T1000 (cell line): ENCODE data around the gene COBLL1.
"Not testable (repeated sequence)": the region's sequence is repeated elsewhere in the genome, so short reads cannot be mapped to it uniquely, and the experiment has no call there.

Experiments used
- DNase-seq: peaks from one replicate; lab custom pipeline; 2025; ENCODE audit warnings: mixed read lengths; lab: John Stamatoyannopoulos, UW

COBLL1 gene

DNA sequence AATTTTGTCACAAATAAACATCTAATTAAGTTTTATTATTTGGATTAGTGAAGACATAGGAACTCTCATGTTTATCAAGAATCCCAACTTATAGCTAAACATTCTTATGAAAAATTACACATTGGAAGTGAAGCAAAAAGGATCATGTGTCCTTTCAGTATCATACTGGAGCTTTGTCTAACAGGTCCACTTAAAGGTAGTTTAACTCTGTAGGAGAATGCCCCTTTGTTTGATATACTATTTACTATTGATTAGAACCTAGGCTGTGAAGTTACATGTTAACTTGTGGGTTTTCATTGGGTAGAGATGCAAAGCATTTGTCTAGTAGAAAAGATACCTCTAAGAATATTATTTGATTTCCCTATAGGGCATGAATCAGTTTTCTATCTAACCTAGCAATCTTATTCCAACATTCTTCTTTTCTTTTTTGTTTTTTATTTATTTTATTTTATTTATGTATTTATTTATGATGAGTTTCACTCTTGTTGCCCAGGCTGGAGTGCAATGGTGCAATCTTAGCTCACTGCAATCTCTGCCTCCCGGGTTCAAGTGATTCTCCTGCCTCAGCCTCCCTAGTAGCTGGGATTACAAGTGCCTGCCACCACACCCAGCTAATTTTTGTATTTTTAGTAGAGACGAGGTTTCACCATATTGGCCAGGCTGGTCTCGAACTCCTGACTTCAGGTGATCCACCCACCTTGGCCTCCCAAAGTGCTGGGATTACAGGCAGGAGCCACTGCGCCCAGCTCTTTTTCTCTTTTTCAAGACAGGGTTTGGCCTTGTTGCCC lies 18.5 kb upstream of the COBLL1 start:
- DNase-seq = not testable (repeated sequence)

DNA sequence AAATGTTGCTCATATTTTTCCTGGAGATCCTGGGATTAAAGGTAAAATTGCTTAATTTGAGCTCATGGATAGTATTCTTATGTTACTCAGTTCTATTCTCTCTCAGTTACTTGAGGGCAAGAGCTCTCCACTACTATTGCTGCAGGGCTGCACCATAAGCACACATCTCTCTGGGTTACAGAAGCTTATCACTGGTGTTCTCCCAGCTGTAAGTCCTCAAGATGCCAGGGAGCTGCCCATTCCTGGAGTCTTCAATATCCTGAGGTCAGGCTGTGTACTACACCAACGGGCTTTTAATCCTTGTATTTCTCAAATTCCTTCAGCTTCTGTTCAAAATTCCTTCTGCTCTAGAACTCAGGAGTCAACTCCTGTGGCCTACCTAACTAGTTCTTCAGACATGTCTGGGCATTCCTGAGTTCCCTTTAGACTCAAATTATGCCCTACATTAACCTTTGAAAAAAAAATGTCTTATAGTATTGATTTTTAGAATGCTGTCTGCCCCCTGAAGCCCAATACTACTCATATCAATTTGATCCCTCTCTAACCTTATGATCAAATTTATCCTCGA lies 17.7 kb upstream of the COBLL1 start:
- no peak for DNase-seq

DNA sequence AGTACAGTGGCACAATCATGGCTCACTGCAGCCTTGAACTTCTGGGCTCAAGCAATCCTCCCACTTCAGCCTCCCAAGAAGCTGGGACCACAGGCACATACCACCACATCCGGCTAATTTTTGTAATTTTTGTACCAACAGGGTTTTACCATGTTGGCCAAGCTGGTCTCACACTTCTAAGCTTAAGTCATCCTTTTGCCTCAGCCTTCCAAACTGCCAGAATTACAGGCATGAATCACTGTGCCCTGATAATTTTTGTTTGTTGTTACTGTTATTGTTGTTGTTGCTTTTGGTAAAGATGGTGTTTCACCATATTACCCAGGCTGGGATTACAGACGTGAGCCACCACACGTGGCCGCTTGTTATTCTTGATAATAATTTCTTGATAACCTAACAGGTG lies 10.5 kb upstream of the COBLL1 start:
- DNase-seq = no peak

DNA sequence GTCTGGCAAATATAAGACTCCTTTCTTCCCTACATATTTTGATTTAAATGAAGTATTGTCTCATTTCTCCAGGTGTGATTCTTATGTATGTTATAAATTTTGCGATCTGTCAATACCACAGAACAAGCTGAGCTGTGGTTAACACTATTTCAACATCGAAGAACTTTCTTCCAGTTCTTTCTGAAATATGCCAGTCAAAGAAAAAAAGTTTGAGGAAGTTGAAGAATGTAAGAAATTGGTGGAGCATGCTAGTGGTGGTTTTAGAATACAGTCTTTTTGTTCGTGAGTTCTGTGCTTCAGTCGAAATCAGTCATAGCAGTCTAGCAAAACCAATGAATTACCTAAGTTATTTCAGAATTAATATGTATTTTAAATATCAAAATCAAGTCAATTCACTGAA lies 8.6 kb upstream of the COBLL1 start:
- no peak for DNase-seq

DNA sequence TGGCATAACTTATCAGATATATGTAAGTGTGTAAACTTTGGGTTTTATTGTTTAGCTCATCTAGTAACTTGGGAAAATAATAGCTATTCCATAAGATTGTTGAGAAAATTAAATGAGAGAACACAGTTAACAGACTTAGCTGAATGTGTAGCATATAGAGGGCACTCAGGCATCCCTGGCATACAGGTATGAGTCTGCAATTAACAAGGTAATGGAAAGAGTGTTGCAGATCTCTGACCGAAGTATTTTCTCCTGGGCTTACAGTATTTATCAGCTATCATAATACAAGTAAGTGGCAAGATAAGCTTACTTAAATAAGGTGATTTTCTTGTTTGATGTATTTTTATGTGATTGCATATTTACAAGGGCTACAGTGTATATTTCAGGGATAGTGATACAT lies 7.9 kb upstream of the COBLL1 start:
- DNase-seq = no peak

DNA sequence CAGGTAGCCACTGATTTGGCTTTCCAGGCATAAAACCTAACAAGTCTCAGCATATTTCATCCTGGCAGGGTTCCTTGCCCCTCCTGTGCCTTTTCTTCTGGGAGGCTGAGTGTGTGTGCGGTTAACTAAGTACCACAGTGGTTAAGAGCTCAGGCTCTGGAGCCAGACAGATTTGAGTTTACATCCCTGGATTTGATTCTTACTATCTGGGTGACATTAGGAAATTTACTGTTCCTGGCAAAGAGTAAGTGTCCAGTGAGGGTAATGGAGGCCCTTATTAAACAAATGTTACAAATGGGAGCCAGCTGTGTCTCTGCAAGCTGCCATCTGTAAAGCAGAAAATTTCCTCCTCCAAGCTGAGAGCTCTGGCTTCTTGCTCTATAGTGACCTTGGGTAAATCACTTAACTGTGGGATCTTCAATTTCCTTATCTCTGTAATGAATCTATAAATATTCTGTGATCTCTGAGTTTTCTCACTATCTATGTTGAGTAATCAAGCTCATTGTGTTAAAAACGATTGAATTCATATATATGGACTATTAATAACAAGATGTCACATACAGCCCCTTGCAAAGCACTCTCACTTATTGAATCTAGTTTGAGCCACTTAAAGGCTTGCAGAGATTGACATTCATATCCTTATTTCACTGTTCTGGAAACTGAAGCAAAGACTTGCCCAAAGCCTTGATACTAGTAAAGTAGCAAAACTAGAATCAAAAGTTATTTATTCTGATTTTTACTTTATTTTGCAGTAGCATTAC lies 6.5 kb upstream of the COBLL1 start:
- DNase-seq = no peak

DNA sequence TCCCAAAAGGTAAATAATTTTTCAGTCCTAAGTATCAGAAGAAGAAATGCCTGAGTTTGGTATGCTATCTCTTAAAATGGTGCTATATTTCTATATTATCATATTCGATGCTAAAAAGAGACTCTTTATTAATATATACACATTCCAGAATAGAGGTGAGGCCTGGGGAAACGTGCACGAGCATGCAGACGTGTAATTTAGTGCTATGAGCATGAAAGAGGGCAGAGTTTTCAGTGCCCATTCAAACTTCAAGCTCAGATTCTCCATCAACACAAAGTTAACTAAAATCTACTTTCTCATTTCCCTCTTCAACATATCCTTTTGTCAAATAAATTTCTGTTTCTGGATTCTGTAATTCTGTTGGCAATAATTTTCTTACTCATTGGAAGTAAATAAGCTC lies 5.7 kb upstream of the COBLL1 start:
- DNase-seq = no peak

DNA sequence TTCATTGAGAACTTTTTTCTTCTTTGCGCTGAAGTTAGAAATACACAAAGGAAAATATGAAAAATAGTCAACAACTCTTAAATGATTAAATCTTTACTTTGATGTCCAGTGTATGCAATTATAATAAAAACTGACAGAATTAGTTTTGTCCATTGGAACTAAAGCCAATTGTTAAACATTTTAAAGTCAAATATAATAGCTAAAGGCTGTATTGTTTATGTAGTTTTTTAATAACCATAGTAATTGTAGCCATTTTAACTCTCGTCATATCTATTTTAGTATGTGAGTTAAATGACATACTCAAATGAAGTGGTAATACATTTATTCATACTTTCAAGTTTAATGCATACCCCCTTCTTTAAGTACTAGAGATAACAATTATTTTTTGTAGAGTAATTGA lies 4.7 kb upstream of the COBLL1 start:
- no peak for DNase-seq

DNA sequence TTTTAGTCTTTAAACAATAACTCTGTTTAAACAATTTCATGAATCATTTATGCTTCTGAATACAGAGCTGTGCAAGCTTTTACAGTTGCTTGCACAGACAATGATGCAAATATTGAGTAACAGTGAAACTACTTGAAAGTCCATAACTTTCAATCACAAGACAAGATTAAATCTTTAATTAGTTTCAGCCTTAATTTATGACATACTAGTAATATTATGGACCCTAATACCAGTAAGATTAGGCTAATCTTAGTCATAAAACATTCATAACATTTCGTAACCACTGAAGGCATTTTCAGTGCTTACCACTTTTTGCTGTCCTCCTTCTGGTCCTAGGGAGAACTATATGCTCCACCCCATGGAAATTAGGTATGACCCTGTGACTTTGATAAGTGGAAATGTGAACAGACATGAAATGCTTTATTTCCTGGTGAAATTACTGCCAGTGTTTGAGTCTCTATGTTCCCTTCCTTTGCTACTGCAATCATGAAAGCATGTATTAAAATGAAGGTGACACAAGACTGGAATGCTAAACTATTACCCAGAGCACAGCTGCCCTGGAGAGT lies 1.8 kb upstream of the COBLL1 start:
- DNase-seq = no peak

DNA sequence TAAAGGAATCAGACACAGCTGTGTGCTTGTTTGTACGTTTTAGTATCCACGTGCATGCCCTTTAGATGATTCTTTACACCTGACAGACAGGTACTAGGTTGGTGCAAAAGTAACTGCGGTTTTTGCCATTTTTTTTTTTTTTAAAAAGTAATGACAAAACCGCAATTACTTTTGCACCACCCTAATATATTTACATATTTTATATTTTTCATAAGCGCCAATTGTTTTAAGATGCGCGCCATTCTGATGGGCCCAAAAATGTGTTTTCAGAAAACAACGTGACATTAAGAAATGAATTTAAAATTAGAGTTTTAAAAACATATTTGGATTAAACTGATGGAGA lies 972 bp upstream of the COBLL1 start:
- DNase-seq = no peak

DNA sequence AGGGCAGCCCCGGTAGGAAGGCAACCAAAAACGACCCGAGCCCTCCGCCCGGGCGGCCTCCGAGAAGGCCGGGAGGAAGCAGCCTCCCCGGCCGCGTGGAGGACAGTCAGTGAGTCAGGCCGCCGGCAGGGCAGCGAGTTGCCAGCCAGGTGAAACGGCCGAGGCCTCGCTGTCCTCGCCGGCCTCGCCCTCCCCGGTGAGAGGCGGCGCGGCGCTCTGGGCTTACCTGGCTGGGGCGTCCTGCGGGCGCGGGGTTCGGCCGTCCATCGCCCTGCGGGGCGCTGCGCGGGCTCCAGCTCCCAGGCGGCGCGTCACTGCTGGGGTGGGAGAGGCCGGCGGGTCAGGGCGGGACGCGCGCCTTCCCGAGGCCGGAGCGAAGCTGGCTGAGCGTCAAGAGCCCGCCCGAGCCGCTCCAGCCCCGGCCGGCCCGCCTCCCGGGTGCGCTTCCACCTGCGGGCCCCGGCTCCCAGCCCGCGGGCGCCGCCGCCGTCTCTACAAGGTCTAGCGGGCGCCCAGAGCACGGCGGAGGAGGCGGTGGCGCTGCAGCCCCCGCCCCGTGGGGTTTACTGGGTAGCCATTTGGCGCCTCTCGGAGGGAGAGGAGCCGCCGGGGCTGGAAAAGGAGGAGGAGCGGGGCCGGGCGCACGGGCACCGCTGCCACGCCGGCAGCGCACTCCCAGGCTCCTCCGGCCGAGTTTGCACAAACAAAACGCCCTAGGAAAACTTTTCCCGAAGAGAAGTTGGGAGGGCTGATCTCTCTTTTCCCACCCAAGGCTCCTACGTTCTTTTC lies 499 bp downstream of the COBLL1 start:
- peak; percentile 31 for DNase-seq

DNA sequence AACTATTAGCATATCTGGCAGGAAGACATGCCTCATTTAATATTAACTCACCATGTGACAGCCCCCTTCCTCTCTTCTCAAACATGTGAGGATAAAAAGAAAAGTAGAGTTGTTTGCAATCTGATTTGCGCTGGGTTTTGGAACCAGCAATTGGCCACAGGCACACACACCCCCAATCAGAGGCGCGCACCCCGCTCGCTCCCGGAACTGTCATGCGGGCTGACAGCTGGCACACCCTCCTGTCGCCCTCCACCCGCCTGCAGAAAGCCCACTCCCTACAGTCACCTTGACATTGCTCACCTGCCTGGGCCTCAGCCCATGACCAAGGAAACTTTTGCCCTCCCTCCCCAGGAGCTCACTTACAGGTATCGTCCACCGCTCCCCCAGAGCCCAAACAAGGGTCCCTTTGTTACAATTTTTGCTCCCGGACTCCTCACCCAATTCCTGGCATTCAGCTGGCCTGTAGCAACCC lies 1.1 kb downstream of the COBLL1 start:
- DNase-seq = no peak

DNA sequence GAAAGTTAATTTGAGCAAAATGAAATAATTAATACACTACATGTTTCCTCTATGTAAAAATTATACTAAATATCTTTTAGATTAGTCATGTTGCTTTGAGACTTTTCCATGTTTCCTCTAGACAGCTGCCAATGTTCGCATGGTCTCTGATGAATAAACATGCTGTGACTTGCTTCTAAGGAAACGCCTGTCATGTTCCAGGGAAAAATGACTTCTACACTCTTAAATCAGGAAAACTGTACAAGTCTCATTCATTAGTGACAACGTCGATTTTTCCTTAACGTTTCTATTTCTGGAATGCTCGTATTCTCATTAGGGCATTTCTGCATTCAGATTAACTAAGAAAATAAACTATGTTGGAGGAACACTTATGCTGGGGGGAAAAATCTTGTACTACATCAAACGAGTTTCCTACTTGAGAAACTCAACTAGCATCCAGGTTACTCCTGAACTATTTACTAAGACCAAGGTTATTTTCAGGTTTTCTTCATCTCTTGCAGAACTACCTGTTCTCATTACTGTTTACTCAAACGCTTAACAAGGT lies 1.6 kb downstream of the COBLL1 start:
- no peak for DNase-seq

DNA sequence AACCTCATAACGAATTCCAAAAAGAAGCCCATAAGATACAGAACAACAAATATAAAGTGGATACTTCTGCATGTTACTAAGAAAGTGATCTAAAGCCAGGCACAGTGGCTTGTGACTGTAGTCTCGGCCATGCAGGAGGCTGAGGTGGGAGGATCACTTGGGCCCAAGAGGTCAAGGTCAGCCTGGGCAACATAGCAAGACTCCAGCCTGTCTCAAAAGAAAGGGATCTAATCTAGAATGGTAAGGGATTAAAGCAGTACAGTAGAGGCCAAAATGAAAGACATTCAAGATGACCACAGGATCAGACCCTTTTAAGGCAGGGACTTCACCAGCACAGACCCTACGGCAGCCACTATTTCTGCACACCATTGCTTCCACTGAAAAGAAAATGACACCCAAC lies 3.8 kb downstream of the COBLL1 start:
- DNase-seq = no peak

DNA sequence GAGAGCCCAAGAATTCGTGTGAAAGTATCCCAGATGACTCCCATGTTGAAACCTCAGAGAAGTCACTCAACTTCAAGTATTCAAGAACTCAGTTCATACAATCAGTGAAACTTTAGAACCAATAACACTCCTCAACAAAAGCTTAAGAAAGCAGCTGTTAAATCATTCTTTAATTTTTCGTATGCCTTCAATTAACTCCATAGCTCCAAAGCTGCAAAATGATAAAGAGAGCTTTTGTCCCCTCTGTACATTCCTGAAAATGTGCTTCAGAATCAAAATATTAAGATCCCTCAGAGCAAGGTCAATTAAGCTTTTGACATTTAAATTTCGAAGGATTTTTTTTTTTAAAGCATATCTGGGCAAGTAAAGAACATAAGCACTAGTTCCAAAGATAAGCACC lies 4.7 kb downstream of the COBLL1 start:
- no peak for DNase-seq

DNA sequence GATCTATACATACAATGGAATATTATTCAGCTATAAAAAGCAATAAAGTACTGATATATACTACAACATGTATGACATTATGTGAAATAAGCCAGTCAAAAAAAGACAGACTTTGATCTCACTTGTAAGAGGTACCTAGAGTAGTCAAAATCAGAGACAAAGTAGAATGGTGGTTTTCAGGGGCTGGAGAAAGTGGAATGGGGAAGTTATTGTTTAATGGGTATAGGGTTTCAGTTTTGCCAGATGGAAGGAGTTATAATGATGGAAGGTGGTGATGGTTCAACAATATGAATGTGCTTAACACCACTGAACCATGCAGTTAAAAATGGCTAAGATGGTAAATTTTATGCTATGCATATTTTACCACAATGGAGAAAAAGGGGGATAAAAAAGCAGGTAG lies 6.3 kb downstream of the COBLL1 start:
- DNase-seq = no peak

DNA sequence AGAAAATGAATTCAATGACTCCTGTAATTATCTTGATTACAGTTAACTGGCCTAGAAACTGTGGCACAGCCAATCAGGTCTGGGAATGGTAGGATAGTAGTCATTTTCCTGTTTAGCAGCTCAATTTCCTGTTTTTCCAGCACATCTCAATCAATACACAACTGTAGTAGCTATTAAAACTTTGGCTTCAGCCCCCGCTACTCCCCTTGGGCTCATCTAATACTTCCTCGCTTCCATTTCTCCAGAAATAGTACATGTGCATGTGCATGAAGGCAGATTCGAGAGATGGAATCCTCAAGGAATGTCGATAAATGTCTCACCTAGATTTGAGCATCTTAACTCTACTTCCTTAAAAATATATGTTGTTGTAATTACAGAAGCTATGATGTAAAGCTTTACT lies 9.7 kb downstream of the COBLL1 start:
- no peak for DNase-seq

DNA sequence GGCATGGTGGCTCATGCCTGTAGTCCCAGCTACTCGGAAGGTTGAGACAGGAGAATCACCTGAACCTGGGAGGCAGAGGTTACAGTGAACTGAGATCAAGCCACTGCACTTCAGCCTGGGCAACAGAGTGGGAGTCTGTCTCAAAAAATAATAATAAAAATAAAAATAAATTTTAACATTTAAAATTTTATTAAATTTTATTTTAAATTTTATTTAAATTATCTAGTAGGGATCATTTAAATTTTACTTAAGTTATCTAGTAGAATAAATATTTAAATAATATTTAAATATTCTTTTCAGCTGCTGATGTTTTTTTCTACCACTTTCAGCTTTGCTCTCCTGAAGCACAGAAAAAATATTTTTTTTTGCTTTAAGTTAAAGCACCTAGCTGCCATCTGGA lies 10.4 kb downstream of the COBLL1 start:
- DNase-seq = no peak

DNA sequence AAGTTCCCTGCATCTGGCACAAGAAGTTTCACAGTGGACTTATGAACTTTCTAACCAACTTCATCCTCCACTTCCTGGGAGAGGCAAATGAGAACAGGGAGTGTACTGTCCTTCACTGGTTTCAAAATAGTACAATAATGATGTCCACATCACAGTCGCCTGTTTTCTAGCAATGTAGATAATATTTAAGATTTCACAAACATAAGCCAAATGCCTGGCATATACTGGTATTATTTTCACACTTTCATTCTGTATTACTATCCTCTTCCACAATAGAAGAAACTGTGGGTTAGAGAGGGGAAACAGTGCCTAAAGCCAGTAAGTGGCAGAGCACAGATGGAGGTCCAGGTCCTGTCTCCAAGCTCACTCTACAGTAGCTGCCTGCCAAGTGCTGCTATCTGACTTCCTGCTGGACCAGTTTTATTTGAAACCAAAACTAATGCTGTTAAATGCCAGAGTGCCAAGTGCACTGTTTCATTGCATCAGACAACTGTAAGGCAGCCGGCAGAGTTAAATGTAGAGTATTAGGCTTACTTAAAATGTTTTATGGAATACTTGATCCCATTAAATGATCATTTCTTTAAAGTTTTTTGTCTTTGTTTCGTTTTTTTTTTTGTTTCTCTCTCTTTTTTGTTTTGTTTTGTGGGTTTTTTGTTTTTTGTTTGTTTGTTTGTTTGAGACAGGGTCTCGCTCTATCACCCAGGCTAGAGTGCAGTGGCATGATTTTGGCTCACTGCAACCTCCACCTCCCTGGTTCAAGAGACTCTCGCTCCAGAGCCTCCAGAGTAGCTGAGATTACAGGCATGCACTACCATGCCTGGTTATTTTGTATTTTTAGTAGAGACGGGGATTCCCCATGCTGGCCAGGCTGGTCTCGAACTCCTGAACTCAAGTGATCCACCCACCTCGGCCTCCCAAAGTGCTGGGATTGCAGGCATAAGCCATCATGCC lies 15.1 kb downstream of the COBLL1 start:
- no peak for DNase-seq

DNA sequence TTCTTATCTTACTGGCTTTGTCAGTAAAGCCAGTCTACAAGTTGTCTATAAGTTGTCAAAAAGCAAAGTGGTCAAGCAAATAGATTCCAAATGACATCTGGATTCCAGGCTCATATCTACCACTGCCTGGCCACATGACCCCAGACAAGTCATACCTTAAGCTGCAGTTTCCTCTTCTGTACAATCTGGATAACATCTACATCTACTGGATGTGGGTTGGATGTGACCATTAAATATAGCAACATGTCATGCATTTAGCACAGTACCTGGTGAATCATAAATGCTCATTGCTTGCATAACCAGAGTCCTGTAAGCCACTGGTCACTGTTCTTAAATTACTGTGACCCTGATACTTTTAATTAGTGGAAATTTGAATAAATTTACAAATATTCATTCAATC lies 16.8 kb downstream of the COBLL1 start:
- DNase-seq = no peak

DNA sequence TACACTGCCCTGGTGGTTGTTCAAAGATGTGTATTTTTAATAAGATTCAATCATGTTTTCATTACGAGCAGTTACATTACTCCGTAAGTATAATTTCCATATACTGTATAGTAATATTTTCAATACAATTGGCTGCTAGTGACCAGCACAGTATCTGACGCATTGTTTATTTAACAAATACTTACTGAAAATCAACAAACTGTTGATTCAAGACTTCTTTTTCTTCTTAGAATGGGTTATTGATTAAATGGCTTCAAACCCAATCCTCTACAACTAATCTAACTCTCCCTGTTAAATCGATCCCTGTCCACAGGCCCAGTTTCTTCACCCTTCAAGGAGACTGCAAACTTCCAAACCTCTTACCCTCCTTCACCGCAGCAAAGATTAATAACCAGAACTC lies 18.5 kb downstream of the COBLL1 start:
- DNase-seq = no peak
